Suppressor macrophage treated with lipopolysaccharide for 4 hours (primary cell): ENCODE data around the gene BIN1.

Experiments used
- DNase-seq: peaks from one replicate; pipeline ENCODE4 v3.0.0-alpha.2; 2020

BIN1 gene

DNA sequence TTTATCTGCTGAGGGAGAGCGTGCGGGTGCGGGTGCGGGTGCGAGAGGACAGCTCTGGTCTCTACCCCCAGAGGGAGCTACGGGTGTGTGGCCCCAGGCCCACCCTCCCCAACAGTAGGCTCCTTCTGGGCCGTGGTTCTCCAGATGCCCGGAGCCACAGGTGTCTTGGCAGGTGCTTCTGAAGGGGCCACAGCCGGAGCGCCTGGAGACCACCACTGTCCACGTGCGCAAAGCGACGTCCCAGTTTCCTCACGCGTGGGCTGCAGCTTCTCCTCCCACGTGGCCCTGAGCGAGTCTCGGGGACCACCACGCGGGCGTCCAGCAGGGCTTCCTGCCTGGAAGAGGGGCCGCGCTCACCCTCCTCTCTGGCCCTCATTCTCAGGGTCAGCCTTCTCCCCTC is 90.6 kb downstream of the BIN1 start:
- DNase-seq = no peak

DNA sequence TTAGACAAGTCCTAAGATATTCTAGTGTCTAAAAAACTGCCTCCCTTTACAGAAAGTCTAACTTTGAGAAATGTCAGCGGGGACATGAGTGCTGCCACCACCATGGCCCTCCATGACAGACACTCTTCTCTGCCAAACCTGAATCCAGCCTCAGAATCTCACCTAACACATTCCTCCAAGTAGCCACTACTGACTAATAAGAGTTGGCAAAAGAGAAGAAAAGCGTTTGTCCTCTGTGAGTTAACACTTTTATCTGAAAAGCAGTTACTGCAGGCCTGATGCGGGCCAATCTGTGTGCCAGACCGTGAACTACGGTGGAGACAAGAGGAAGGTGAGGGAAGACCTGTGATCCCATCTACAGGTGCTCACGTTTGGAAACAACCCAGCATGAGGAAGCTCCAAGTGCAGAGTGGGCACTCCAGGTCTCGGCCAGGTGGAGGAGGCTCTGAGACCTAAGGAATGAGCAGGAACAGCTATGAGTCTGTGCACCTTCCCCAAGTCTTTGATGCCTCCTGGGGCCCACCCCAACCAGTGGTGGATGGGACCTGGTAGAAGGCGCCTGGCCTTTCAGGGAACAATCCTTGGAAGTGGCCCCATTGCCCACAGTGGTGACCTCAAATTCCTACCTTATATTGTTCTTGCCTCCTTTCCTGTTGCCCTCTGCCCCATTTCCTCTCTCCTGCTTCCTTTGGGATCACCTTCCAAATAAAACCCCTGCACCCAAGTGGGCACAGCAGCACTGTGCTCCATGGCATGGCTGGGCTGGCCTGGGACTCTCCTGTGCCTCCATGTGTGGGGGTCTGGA is 91.6 kb downstream of the BIN1 start:
- no peak for DNase-seq

DNA sequence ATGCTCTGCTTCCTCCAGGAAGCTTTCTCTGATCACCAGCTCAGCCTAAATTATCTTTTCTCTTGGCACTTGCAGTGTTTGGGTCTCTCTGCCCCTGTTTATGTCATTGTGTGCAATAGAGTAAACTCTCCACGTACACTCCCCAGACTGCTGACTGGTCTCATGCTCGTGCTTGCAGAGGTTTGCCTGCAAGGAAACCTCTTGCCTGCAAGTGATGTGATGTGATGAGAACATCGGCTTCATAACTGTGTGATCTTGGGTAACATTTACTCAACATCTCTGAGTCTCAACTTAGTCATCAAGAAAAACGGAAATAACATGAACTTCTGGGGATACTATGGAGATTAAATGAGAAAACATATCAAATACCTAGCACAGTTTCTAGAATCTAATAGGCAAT is 92.3 kb downstream of the BIN1 start:
- peak; percentile 82 for DNase-seq

DNA sequence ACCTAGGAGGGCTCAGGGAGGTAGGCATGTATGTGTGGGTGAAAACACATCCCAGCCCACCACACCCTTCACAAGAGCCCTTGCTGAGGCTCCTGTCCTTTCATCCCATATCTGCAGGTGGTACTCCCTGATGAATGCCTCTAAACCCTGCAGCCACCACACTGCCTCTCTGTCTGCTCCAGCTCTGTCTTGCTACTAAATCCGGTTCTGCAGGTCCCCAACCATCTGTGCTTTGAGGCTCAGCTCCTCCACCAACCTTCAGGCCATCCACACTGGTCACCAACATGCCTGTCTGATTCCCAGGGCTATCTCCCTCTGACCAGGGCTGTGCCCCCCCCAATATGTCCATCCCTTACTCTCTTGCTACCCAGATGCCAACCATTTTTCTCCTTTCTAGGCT is 92.7 kb downstream of the BIN1 start:
- DNase-seq = no peak

DNA sequence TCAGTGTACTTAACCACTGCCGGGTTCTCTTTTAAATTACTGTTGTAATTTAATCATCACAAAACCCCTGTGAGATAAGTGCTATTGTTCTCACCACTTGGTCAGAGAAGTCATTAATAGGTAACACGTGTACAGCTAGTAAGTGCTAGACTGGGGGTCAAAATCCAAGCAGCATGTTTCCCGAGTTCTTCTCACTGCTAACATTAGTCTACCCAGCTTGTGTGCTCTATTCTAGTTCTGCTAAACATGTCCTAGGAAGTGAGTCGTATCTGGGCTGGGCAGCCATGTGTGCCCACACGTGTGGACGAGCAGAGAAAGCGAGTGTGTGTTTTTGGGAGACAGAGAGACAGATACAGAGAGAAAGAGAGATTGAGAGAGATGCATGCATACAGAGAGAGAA is 94.1 kb downstream of the BIN1 start:
- DNase-seq = no peak

DNA sequence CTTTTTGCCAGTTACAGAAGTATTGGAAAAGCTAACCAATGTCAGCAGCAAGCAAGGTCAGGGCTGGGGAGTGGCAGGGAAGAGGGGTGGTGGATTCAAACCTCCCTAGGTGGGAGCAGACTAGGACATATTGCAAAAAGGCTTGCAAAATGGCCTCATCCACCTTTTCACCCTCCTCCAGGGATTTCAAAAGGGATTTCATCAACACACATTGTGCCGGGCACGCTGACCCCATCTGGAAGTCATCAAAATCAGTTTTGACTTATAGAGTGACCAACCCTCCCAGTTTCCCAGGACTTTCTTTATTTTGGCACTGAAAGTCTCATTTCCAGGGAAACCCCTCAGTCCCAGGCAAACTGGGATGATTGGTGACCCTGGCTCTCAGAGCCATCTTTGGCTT is 94.7 kb downstream of the BIN1 start:
- no peak for DNase-seq

DNA sequence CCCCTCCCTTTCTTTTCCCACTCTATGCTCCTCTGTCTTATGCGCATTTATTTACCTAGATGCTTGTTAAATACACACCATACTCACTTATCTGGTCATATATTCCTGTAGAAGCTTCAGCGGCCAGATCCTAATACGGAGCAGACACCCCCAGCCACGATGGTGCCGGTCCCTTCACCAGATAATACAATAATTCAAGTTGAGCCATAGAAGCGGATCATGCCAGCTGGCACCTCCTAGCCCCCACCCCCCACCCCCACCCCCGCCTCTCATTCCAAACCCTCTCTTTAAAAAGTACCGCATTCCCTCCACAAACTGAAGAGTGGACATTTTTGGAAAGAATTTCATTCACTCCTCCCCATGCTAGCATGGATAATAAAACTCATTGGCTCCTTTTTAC is 95.2 kb downstream of the BIN1 start:
- no peak for DNase-seq

DNA sequence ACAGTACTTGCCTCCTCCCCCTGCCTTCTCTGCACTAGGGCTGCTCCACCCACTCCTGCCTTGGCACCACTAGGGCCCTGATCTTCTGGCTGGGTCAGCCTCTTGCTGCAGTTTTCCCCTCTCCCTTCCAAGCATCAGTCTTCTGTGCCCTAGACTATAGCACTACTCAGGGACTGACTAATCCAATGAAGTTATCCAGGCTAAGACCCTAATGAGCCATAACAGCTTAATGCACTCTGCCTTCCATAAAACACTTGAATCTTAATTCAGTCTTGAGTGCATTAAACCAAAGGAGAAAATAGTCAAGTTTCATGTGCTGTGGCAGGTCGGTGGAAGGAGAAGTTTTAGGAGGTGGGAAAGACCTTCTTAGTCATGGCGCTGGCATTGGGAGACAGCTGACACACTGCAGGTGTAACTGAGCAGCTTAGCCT is 95.7 kb downstream of the BIN1 start:
- DNase-seq = no peak

DNA sequence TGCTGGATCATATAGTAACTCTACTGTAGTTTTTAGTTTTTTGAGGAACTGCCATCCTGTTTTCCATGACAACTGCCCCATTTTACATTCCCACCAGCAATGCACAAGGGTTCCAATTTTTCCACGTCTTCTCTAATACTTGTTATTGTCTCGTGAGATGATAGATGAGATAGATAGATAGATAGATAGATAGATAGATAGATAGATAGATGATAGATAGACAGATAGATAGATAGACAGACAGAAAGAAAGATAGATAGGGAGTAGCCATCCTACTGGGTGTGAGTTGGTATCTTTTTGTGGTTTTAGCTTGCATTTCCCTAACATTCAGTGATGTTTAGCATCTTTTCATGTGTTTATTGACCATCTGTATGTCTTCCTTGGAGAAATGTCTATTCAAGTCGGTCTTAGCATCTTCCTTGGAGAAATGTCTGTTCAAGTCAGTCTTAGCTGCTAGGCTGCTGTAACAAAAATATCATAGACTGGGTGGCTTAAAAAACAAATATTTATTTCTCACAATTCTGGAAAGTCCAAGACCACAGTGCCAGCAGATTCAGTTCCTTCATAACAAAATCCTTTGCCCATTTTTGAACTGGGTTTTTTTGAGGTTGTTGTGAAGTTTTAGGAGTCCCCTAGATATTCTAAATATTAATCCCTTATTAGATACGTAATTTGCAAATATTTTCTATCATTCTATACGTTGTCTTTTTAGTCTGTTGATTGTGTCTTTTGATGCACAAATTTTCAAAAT is 98.5 kb downstream of the BIN1 start:
- no peak for DNase-seq

DNA sequence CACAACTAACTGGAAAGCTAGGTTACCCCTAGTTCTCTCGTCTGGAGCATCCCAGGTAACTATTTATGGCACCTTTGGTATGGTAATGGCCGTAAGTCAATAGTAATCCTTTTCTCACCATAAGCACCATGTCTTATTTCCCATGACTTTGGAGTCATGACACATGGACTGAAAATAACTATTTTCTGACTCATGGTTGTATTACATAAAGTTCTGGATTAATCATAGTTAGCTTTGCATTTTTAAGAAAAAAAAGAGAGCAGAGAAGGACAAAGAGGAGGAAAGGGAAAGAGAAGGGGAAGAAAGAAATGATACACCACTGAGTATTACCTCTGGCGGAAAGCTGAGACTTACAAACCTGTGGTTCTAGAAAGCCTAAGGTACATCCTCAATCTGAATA is 99.3 kb downstream of the BIN1 start:
- peak; percentile 56 for DNase-seq

DNA sequence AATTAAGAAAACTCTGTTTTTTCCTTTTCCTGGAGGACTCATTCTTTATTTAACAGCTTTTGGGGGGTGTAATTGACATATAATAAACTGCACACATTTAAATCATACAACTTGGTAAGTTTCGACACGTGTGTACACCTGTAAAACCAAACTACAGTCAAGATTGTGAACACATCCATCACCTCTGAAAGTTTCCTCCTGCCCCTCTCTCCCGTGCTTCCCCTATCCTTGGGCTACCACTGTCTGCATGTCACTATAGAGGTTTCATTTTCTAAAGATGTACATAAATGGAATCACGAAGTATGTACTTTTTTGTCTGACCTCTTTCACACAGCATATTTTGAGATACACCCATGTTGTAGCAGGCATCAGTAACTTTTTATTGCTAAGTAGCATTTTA is 100.0 kb downstream of the BIN1 start:
- no peak for DNase-seq

DNA sequence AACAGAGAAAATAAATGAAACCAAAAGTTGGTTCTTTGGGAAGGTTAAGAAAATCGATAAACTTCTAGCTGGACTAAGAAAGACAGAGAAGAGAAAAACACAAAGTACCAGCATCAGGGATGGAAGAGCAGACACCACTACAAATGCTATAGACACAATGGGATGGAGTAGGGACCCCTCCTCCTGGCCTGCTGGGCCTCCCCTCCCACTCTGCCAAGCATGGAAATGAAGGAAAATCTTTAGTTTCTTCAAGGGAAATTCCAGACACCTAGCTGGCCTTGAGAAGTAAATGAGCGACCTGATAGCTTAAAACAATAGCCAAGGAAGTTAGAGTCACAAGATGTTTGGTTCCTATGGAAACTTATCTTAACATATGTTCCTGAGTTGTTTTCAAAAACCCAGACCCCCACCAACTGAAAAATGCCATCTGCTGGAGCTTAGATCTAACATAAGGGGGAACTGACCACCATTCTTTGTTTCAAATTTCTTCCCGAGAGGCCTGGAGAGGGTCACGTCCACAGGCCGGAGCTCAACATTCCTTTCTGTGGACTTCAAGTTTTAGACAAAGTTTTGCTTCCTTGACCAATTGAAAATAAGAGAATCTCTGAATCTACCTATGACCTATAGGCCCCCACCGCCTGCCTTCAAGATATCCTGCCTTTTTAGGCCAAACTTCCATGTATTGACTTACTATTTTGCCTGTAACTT is 101.9 kb downstream of the BIN1 start:
- no peak for DNase-seq

DNA sequence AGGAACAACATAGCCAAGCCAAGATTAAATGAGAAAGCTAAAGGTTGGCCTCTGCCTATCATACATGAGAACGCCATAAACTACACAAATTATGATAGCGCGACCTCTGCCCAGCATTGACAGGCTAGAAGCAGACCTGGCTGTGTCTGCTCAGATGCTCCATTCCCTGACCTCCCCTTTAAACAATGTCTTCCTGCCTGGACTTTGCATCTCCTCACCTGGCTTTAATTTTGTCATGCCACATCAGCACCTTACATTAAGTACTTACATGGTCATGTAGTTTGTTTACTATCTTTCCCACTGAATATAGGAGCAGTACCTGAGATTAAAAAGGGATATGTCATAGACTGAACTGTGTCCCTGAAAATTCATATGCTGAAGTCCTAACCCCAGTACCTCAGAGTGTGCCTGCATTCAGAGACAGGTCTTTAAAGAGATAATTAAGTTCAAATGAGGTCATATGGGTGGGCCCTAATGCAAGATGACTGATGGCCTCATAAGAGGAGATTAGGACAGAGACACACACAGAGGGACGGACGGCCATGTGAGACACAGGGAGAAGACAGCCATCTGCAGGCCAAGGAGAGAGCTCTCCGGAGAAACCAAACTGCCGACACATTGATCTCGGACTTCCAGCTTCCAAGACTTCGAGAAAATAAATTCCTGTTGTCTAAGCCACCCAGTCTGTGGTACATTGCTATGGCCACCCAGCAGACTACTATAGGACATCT is 103.7 kb downstream of the BIN1 start:
- DNase-seq = no peak

DNA sequence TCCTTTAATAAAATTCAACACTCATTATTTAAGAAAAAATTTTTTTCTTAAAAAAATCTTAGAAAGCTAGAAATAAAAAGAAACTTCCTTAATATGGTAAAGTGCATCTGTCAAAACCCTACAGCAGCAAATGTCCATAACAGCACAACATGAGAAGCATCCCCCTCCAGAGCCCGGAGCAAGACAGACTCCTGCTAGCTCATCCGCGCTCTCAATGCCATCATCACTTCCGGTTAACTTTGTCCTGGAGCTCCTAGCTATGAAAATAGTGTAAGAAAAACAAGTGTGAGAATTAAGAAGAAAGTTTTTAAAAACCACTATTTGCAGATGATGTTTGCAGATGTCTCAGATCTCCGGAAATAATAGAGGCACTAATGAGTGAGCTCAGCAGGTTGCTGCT is 105.2 kb downstream of the BIN1 start:
- DNase-seq = no peak

DNA sequence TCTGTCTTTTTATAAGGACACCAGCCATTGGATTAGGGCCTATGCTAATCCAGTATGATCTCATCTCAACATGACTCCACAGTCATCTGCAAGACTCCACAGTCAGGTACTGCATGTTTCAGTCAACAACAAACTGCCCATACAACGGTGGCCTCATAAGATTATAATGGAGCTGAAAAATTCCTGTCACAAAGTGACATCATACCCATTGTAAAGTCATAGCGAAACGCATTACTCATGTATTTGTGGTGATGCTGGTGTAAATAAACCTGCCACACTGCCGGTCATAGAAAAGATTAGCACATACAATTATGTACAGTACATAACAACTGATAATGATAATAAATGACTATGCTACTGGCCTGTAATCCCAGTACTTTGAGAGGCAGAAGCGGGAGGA is 106.0 kb downstream of the BIN1 start:
- DNase-seq = no peak

DNA sequence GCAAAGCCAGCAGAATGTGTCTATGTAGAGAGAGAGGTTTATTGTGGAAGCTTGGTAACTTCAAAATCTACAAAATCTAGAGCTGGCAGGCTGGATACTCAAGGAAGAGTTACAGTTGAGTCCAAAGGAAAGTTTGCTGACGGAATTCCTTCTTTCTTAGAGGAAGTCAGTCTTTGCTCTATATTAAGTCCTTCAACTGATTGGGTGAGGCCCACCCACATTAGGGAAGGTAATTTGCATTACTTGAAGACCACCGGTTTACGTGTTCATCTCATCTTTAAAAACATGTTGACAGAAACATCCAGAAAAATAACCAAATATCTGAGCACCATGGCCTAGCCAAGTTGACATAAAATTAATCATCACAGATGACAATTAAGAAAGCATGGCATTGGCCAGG is 106.8 kb downstream of the BIN1 start:
- no peak for DNase-seq

DNA sequence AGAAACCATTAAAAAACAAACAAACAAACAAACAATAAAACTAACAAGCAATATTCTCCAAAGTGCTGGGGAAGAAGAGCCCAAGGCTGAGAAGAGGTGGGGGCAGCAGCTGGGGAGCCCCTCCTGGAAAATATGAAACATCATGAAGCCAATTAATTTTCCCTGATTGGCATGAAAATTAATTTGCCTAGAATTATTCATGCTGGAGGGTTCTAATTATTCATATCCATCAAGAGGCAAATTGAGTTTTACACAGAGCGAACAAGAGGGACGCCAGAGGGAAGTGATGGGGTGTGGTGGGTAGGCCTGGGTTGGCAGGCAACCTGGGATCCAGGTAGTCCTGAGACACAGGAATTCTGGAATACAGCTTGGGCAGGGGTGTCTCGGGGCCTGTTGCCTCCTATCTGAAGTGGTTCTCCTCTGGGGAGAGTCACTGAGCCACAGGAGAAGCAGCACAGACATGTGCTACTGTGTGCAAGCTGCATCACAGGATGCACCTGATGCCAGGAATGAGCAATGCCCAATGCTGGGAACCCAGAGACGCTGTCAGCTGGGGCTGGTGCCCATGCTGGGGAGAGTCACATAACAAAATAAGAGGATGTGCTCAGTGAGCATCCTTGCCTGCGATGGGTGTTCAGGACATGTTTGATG is 107.7 kb downstream of the BIN1 start:
- no peak for DNase-seq

DNA sequence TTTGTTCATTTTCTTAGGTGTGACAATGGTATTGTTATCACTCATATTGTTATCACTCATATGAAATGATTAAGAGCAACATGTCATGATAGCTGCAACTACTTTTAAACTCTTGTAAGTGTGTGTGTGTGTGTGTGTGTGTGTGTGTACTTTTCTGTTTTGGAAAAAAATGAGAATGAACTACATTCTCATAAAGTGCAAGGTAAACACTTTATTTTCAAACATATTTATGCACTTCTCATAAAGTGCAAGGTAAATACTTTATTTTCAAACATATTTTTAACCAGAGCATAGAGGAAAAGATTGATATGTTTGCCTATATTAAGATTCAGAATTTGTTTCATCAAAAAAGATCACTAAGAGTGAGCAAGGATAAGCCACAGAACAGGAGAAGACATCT is 108.5 kb downstream of the BIN1 start:
- no peak for DNase-seq
